ENCODE results near the gene SHISAL1.
"Not testable (repeated sequence)": the region's sequence is repeated elsewhere in the genome, so short reads cannot be mapped to it uniquely, and the experiment has no call there.

SHISAL1 gene

GRCh38 chr22:44243761-44244160, 69.0 kb downstream of the SHISAL1 start:
- H2AFZ ChIP-seq (ENCODE audit: low read depth, low read length), result no peak overlapping the region
- TF ChIP-seq EZH2phosphoT487 (IDR thresholded peaks at IDR 0.05; ENCODE audit: low read depth), result no peak
- TF ChIP-seq, protein P1, sequence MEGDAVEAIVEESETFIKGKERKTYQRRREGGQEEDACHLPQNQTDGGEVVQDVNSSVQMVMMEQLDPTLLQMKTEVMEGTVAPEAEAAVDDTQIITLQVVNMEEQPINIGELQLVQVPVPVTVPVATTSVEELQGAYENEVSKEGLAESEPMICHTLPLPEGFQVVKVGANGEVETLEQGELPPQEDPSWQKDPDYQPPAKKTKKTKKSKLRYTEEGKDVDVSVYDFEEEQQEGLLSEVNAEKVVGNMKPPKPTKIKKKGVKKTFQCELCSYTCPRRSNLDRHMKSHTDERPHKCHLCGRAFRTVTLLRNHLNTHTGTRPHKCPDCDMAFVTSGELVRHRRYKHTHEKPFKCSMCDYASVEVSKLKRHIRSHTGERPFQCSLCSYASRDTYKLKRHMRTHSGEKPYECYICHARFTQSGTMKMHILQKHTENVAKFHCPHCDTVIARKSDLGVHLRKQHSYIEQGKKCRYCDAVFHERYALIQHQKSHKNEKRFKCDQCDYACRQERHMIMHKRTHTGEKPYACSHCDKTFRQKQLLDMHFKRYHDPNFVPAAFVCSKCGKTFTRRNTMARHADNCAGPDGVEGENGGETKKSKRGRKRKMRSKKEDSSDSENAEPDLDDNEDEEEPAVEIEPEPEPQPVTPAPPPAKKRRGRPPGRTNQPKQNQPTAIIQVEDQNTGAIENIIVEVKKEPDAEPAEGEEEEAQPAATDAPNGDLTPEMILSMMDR (IDR thresholded peaks at IDR 0.05; ENCODE audit: low read depth, low read length), result no peak
- H3K27ac ChIP-seq (ENCODE audit: low read length), result no peak overlapping the region
- H3K4me3 ChIP-seq (ENCODE audit: low read length), result no peak overlapping the region
- H3K79me2 ChIP-seq (ENCODE audit: low read length), result no peaks in the 10 kb centered on the region
- H3K4me2 ChIP-seq (ENCODE audit: low read length), result no peak overlapping the region
- H3K27me3 ChIP-seq (ENCODE audit: low read depth, low read length), result peaks cover 37% of the 10 kb centered on the region
- H4K20me1 ChIP-seq (ENCODE audit: insufficient read depth, low read length), result no peaks in the 10 kb centered on the region
- no peaks in the 10 kb centered on the region for H3K4me1 ChIP-seq (ENCODE audit: low read length)
- H3K36me3 ChIP-seq (replicated peaks; ENCODE audit: low read depth, low read length), result no peaks in the 10 kb centered on the region
- no peaks in the 10 kb centered on the region for H3K9me3 ChIP-seq (ENCODE audit: insufficient read depth, low read length)
- H3K9ac ChIP-seq (ENCODE audit: low read length), result no peak overlapping the region

DNA sequence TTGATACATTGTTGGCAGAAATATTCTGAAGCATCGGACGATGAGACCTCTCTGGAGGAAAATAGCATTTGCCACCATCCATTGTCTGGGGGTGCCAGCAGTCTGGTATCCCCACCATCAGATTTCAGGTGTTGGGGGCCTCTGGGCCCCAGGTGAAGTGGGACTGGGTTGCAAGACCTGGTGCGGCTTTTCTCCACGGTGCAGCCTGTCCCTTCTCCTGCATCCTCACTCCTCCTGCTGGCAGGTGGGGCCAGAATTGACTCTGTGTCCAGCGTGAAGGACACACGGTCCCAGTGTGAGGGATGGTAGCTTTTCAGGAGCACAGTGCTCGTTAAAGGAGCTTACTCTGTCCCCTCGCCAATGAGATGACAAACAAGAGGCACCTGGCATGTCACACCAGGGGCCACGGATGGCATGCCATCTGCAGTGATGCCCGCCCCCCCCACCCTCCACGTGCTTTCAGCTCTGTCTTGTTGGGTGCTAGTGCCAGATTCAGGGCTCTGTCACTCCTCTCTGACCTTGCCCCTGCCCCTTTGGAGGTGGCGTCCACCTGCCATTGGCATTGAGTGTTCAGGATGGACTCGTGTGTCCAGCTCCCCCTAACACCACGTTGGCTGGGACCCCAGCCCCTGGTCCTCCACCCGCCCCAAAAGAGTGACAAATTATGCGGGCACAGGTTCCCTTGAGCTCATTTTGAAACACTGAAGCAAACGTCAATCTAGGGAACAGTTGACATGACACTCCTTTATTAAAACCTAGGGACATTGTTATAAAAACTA, 69.6 kb downstream of the SHISAL1 start:
- no peaks in the 10 kb centered on the region for H3K36me3 ChIP-seq (replicated peaks; ENCODE audit: low read depth, low read length)
- H3K79me2 ChIP-seq (ENCODE audit: low read length), result no peaks in the 10 kb centered on the region
- no peaks in the 10 kb centered on the region for H4K20me1 ChIP-seq (ENCODE audit: insufficient read depth, low read length)
- no peaks in the 10 kb centered on the region for H3K9me3 ChIP-seq (ENCODE audit: insufficient read depth, low read length)
- no peak overlapping the region for H3K27ac ChIP-seq (ENCODE audit: low read length)
- no peaks in the 10 kb centered on the region for H3K4me1 ChIP-seq (ENCODE audit: low read length)
- H3K4me3 ChIP-seq (ENCODE audit: low read length), result no peak overlapping the region
- H3K27me3 ChIP-seq (ENCODE audit: low read depth, low read length), result peaks cover 41% of the 10 kb centered on the region
- H3K4me2 ChIP-seq (ENCODE audit: low read length), result no peak overlapping the region
- no peak overlapping the region for H3K9ac ChIP-seq (ENCODE audit: low read length)
- no peak overlapping the region for H2AFZ ChIP-seq (ENCODE audit: low read depth, low read length)
- TF ChIP-seq EZH2phosphoT487 (IDR thresholded peaks at IDR 0.05; ENCODE audit: low read depth), result no peak
- TF ChIP-seq, protein P1 (IDR thresholded peaks at IDR 0.05; ENCODE audit: low read depth, low read length), result no peak

DNA sequence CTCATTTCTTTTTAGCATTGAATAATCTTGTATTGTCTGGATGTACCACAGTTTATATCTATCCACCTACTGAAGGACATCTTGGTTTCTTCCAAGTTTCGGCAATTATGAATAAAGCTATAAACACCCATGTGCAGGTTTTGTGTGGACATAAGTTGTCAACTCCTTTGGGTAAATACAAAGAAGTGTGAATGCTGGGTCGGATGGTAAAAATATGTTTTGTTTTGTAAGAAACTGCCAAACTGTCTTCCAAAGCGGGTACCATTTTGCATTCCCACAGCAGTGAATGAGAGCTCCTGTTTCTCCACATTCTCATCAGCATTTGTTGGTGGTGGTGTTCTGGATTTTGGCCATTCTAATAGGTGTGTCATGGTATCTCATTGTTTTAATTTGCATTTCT, 71.6 kb downstream of the SHISAL1 start:
- H3K4me1 ChIP-seq (ENCODE audit: low read length); H3K36me3 ChIP-seq (replicated peaks; ENCODE audit: low read depth, low read length); H2AFZ ChIP-seq (ENCODE audit: low read depth, low read length); H3K4me2 ChIP-seq (ENCODE audit: low read length); H4K20me1 ChIP-seq (ENCODE audit: insufficient read depth, low read length); H3K9ac ChIP-seq (ENCODE audit: low read length); H3K9me3 ChIP-seq (ENCODE audit: insufficient read depth, low read length); H3K79me2 ChIP-seq (ENCODE audit: low read length); H3K4me3 ChIP-seq (ENCODE audit: low read length); H3K27ac ChIP-seq (ENCODE audit: low read length): not testable (repeated sequence)
- H3K27me3 ChIP-seq (ENCODE audit: low read depth, low read length), result peaks cover 41% of the 10 kb centered on the region

GRCh38 chr22:44237290-44237689, 75.5 kb downstream of the SHISAL1 start:
- no peaks in the 10 kb centered on the region for H3K36me3 ChIP-seq (replicated peaks; ENCODE audit: low read depth, low read length)

DNA sequence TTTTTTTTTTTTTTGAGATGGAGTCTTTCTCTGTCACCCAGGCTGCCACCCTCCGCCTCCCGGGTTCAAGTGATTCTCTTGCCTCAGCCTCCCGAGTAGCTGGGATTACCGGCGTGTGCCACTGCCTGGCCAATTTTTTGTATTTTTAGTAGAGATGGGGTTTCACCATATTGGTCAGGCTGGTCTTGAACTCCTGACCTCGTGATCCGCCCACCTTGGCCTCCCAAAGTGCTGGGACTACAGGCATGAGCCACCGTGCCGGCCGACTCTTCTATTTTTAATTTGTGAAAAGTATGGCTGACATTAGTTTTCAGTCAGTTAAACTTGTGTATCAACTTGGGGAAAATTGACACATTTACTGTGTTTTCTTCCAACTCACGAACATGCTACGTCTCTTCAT, 78.4 kb downstream of the SHISAL1 start:
- H3K79me2 ChIP-seq (ENCODE audit: low read length); H3K36me3 ChIP-seq (replicated peaks; ENCODE audit: low read depth, low read length); H3K4me2 ChIP-seq (ENCODE audit: low read length); H3K4me1 ChIP-seq (ENCODE audit: low read length); H4K20me1 ChIP-seq (ENCODE audit: insufficient read depth, low read length); H3K4me3 ChIP-seq (ENCODE audit: low read length); H3K9me3 ChIP-seq (ENCODE audit: insufficient read depth, low read length); H3K9ac ChIP-seq (ENCODE audit: low read length); H3K27ac ChIP-seq (ENCODE audit: low read length); H2AFZ ChIP-seq (ENCODE audit: low read depth, low read length): not testable (repeated sequence)
- H3K27me3 ChIP-seq (ENCODE audit: low read depth, low read length), result peaks cover 13% of the 10 kb centered on the region

More at GRCh38 chr22:44237290-44237689, 75.5 kb downstream of the SHISAL1 start:
- H3K9me3 ChIP-seq (ENCODE audit: insufficient read depth, low read length), result no peaks in the 10 kb centered on the region
- H3K79me2 ChIP-seq (ENCODE audit: low read length), result no peaks in the 10 kb centered on the region
- H4K20me1 ChIP-seq (ENCODE audit: insufficient read depth, low read length), result no peaks in the 10 kb centered on the region
- no peak overlapping the region for H3K27ac ChIP-seq (ENCODE audit: low read length)
- H2AFZ ChIP-seq (ENCODE audit: low read depth, low read length), result no peak overlapping the region
- no peak overlapping the region for H3K4me3 ChIP-seq (ENCODE audit: low read length)
- no peak overlapping the region for H3K9ac ChIP-seq (ENCODE audit: low read length)
- no peaks in the 10 kb centered on the region for H3K4me1 ChIP-seq (ENCODE audit: low read length)
- H3K4me2 ChIP-seq (ENCODE audit: low read length), result no peak overlapping the region
- peaks cover 25% of the 10 kb centered on the region for H3K27me3 ChIP-seq (ENCODE audit: low read depth, low read length)
- TF ChIP-seq, protein P1 (IDR thresholded peaks at IDR 0.05; ENCODE audit: low read depth, low read length), result no peak
- TF ChIP-seq EZH2phosphoT487 (IDR thresholded peaks at IDR 0.05; ENCODE audit: low read depth), result no peak

Data from OCI-LY3 (cell line).